Fibroblast of the aortic adventitia (primary cell): ENCODE data around the gene DUXB. TPM values are rescaled to one million over a fixed set of nuclear protein-coding genes. Genes with fewer than 3 reads are reported as not detected.

Source experiments
- DNase-seq: peaks from one replicate; pipeline ENCODE4 v3.0.0-alpha.2; 2010; ENCODE audit warnings: low read depth
- H3K4me3 ChIP-seq: 2 replicates; pipeline ENCODE4 v1.5.1; 2011; ENCODE audit warnings: low read depth, mild to moderate bottlenecking, control low read depth, low read length, moderate library complexity
- CTCF ChIP-seq: IDR thresholded peaks from 2 replicates; pipeline ENCODE4 v1.5.1; 2011; ENCODE audit warnings: mild to moderate bottlenecking, low read length, control low read depth, inconsistent platforms; ENCODE audit not compliant: insufficient read depth
- small RNA-seq: library from RNA; depleted of rRNA; stranded (forward); fragments of <200 nt; gene quantifications from one replicate; pipeline ENCODE3, GENCODE V24; 2012
- total RNA-seq: library from RNA; depleted of rRNA; stranded (reverse); fragments of >200 nt; gene quantifications from 2 replicates; pipeline ENCODE4 v1.2.3, GENCODE V29; 2012; ENCODE audit warnings: low replicate concordance

Gene DUXB
- total RNA-seq, 1 donor: not detected

- DNase-seq: peak; percentile 67
- TF ChIP-seq CTCF: no peak
- peak overlapping the region; percentile 99 for H3K4me3 ChIP-seq
Measured at GRCh38 chr16:75648265-75649076, 52.8 kb downstream of the DUXB start.

- DNase-seq: peak; percentile 87
- peak within 1 kb of the TSS; percentile 99 for H3K4me3 ChIP-seq
- TF ChIP-seq CTCF: no peak
Measured at GRCh38 chr16:75647492-75648264, 53.6 kb downstream of the DUXB start, which contains the start of the genes KARS1 and TERF2IP. Gene KARS1 (minus strand): TSS chr16:75647665. CDS start chr16:75647639, 26 bp downstream. Gene TERF2IP (plus strand): TSS chr16:75647773. CDS start chr16:75647883, 110 bp downstream.

GRCh38 chr16:75647112-75647491 lies 54.2 kb downstream of the DUXB start:
- peak overlapping the region; percentile 99 for H3K4me3 ChIP-seq
- no peak for TF ChIP-seq CTCF
- DNase-seq: no peak

- no peak for TF ChIP-seq CTCF
- no peak overlapping the region for H3K4me3 ChIP-seq
- DNase-seq: no peak
Measured at GRCh38 chr16:75644240-75645012, 56.8 kb downstream of the DUXB start.

Small RNAs within 50 kb of the gene (small RNA-seq; reads per million reads assigned to genes)
- gene RN7SL520P: not detected

Other genes with a start within 250 kb of the DUXB start
- gene TMEM170A, start 236.8 kb downstream of the DUXB start, total RNA-seq: 7.0 and 13.6 TPM in 2 replicates
- gene CHST6, start 206.0 kb downstream of the DUXB start, total RNA-seq: 0.16 and 0.27 TPM in 2 replicates
- 0.09 TPM in 1 of 2 replicates, not detected in the other for gene CHST5, start 165.4 kb downstream of the DUXB start, total RNA-seq
- 6.4 and 13.9 TPM in 2 replicates for gene TMEM231, start 145.2 kb downstream of the DUXB start, total RNA-seq
- gene GABARAPL2, start 135.1 kb downstream of the DUXB start, total RNA-seq: 46.5 and 105 TPM in 2 replicates
- 32.9 and 65.1 TPM in 2 replicates for gene ADAT1, start 78.2 kb downstream of the DUXB start, total RNA-seq
- gene KARS1, start 53.8 kb downstream of the DUXB start, total RNA-seq: 75.6 and 144 TPM in 2 replicates
- gene TERF2IP, start 53.7 kb downstream of the DUXB start, total RNA-seq: 42.5 and 78.1 TPM in 2 replicates
- gene CPHXL2, start 24.5 kb downstream of the DUXB start, total RNA-seq: not detected in 2 replicates
- gene CPHXL, start 25.0 kb upstream of the DUXB start, total RNA-seq: not detected in 2 replicates